ENCODE measurements around the gene DOHH.
"Not testable (repeated sequence)": the region's sequence is repeated elsewhere in the genome, so short reads cannot be mapped to it uniquely, and the experiment has no call there.

Gene DOHH

DNA sequence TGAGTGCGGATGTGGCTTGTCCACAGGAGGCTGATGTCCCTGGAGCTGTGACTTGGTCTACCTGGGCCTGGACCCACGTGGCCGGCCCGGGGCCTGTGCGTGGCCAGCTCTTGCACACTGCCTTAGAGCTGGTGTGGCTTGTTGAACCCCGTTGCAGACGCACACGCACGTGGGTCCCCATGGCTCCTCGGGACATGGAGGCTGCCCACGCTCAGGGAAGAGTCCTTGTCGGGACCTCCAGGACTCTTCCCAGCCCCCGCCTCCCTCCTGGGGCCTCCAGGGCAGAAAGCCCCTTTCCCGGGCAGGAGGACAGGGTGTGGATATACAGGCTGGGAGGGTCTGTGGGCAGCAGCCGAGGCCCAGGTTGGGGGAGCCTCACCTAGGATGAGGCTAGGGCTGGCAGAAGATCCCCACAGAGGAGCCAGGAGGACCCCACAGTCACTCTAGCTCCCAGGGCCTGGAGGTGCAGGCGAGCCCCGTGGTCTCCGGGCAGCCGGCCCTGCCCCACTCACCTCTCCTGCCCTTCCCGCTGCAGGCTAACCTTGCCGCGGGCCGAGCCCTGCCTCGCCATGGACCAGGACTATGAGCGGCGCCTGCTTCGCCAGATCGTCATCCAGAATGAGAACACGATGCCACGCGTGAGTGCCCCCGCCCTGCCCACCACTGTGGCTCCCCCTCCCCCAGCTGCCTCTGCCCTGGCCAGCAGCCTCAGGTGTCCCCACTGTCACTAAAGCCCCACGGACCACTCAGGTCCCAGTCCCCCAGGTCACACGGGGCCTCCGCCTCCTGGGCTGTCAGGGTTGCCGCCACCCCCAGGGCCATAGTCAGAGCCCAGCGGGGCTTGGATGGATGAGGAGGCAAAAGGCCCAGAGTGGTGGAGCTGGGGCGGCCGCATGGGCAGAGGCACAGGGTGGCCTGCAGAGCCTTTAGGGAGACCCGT, 22.2 kb upstream of the DOHH start:
- DNase-seq (ENCODE audit: low read depth) = no peak
- no peak overlapping the region for H3K4me3 ChIP-seq (ENCODE audit: low read depth, low read length)

DNA sequence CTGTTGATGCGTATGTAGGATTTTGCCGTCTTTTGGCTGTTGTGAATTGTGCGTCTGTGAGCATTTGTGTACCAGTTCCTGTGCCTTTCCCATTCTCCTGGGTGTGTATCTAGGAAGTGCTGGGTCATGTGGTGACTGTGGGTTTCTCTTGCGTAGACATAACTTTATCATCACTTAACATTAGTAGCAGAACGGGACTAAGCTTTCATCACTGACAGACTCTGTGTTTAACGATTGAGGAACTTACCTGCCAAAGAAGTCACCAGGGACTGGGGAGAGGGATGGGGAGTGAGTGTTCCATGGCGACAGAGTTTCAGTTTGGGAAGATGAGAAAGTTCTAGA, 20.6 kb upstream of the DOHH start:
- DNase-seq (ENCODE audit: low read depth) = no peak

DNA sequence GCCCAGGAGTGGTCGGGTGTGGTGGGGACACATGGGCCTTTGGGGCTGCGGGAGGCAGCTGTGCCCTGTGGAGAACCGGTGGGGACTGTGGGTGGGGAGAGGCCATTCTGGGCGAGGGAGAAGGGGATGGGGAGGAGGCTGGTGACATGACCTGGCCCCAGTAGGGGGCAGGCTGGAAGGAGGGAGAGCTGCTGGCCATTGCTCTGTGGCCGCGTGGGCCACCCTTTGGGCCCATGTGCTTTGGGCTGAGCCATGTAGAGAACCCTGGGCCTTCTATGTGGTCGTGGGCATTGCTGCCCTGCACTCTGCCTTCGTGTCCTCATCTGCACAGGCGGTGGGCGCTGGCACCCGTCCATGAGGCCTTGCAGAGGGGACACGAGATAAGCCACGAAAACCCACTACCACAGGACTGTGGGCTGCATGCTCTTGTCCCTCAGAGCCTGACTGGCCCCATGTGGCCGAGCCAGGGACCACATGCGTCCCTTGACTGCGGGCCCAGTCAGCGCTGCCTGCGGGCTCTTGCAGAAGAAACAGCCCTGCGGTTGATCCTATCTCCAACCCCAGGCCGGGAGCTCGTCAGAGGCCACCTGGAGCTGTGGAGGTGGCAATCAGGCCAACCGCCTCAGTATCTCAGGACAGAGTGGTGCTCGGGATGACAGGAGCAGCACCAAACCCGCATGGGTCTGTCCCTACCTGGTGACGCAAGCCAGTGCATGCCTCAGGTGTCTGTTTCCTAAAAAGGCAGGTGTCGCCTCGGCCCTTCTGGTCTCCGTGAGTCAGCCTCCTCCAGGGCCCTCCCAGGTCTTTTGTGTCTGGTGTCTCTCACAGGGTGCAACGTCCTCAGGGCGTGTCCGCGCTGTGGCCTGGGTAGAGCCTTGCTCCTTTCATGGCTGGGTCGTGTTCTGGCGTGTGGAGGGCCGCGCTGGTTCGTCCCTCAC, 20.0 kb upstream of the DOHH start:
- no peak overlapping the region for H3K4me3 ChIP-seq (ENCODE audit: low read depth, low read length)
- DNase-seq (ENCODE audit: low read depth) = no peak

More for the DNA sequence above, 20.6 kb upstream of the DOHH start:
- H3K4me3 ChIP-seq (ENCODE audit: low read depth, low read length) = no peak overlapping the region

DNA sequence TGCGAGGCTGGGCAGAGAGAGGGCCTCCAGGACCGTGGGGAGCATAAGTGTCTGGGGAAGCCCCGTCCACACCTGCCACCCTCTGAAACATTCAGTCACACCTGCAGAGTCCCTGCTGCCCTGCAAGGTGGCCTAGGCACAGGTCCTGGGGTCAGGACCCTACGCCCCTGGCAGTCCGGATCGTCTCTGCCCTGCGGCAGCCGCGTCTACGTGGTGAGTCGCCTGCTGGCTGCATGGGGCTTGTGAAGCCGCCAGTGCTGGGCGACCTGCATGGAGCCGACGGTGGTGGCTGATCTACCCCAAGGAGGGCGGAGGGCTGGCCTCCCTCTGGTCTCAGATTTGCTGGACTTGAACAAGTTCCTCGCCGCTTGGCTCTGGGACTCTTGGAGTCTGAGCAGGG, 18.7 kb upstream of the DOHH start:
- H3K4me3 ChIP-seq (ENCODE audit: low read depth, low read length) = no peak overlapping the region
- DNase-seq (ENCODE audit: low read depth) = no peak

DNA sequence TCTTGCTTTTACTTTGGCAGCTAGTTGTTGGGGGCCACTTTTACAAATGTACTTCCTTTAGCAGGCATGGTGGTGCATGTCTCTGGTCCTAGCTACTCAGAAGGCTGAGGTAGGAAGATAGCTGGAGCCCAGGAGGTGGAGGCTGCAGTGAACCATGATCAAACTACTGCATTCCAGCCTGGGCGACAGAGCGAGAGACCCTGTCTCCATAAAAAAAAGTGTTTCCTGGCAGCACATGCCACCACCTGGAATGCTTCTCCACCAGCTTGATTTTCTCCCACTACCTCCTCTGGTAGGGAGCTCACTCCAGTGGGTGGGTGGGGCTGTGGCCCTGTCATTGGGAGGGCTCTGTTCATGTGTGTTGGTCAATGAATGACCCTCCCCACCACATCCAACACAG, 18.2 kb upstream of the DOHH start:
- H3K4me3 ChIP-seq (ENCODE audit: low read depth, low read length) = no peak overlapping the region
- no peak for DNase-seq (ENCODE audit: low read depth)

DNA sequence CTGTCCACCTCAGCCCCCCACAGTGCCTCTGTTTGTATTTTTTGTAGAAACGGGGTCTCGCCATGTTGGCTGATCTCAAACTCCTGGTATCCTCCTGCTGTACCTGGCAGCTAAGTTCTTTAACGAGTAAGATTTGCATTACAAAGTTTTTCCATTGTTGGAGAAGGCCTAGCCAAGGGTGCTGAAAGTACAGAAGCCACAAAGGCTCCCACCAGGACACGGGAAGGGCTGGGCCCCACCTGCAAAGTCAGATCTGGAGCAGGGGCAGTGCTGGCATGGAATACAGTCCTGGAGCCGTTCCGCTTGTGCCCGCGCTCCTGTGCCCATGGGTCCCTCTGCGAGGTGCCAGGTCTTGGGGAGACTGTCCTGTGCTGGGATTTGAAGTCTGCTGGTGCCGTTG, 17.8 kb upstream of the DOHH start:
- no peak for DNase-seq (ENCODE audit: low read depth)
- no peak overlapping the region for H3K4me3 ChIP-seq (ENCODE audit: low read depth, low read length)

DNA sequence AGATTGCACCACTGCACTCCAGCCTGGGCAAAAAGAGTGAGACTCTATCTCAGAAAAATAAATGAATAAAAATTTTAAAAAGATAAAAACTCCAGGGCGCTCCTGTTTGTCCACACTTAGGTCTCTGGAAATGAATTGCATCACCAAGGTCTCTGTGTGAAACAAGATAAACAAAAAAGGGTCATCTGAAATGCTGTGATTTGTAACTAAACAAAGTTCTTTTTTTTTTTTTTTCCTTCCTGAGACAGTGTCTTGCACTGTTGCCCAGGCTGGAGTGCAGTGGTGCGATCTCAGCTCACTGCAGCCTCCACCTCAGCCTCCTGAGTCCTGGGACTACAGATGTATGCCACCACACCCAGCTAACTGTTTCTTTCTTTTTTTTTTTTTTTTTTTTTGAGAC, 17.2 kb upstream of the DOHH start:
- no peak for DNase-seq (ENCODE audit: low read depth)
- H3K4me3 ChIP-seq (ENCODE audit: low read depth, low read length) = no peak overlapping the region

DNA sequence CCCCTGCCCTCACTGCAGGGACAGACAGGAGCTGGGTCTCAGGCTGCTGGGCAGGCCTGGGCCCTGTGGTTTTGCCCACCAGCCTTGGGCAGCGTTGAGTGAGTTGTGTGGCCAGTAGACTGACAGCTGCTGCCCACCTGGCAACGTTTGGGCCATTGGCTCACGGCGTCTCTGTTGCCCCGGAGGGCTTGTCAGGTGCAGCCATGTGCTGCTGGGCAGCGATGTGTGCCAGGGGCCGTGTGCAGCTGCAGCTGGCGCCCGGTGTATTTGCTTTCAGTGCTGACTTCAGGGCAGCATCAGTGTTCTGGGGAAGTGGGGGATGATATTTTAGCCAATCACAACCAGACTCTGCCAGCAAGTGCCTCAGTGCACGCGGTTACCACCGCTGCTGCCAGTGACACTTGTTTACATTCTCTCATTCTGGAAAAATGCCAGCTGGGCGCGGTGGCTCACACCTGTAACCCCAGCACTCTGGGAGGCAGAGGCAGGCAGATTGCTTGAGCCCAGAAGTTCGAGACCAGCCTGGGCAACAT, 16.3 kb upstream of the DOHH start:
- H3K4me3 ChIP-seq (ENCODE audit: low read depth, low read length) = no peak overlapping the region
- DNase-seq (ENCODE audit: low read depth) = no peak

DNA sequence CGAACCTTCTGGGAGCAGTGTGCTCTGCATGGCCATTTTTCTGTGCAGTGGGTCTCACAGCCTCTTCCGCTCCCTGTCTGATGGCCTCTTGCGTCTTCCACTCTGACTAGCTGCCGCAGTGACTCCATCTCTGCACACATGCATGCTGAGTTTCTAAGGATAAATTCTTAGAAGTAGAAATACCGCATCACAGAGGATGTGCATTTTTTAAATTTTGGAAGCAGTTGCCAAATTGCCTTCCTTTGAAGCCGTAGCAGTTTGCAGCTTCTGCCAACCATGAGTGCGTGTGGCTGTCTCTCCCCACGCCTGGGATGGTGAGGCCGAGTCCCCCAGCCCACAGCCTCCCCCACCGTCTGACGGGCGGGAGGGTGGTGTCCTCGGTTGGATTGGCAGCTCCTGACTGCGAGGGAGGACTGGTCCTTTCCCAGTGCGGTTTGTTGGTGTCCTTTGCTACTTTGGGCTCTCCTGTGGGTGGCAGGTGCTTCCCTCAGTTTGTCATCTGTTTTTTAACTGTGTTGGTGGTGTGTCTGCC, 15.5 kb upstream of the DOHH start:
- H3K4me3 ChIP-seq (ENCODE audit: low read depth, low read length) = no peak overlapping the region
- no peak for DNase-seq (ENCODE audit: low read depth)

DNA sequence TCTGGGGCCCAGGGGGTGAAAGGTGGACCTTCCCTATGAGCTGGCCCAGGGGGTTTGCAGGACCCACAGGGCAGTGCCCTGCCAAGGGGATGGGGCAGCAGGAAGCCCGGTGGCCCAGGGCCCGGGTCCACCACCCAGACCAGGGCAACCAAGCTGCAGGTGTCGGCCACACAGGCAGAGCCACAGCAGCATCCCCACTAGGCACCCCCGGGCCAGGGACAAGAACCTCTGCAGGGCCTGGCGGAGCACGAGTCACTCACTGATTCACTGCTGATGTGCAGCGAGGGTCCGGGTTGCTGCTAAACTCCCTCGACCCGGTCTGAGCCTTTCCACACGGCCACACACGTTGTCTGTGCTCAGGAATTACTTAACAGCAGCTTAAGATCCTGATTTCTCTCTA, 14.5 kb upstream of the DOHH start:
- H3K4me3 ChIP-seq (ENCODE audit: low read depth, low read length) = no peak overlapping the region
- no peak for DNase-seq (ENCODE audit: low read depth)

DNA sequence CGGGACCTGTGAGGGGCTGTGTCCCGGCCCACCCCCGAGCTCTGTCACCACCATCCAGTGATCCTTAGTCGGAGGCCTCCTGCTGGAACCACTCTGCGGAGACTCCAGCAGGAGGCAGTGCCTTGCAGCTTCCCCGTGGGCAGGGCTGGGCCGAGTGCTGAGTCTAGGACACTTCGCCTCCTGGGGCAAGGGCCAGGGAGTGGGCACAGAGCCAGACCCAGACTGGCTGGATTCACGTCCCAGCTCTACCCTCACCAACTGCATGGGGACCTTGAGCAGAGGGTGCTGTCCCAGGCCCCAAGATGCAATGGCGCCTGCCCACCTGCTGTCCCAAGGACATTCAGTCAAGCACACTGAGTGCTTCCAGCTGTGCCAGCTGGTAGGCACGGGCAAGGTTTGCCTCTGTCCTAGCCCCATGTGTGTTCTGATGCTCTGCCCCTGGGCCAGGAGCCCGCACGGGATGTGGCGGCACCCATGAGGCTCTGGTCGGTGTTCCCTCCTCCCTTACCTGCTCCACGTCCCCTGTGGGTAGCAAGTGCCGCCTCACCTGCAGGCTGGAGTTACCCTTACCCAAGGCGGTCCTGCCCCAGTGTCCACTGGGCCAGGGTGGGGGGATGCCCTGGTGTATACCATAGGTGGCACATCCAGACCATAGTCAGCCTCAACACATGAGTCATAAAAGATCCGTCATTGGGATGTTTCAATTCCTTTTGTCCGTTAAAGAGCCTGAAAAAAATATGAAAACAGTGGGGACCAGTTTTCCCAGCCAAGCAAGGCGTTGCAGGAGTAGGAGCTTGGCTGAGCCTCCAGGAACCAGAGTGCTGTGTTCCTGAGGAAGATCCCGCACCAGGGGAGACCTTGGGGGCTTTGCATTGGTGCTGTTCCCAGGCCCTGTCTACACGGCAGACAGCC, 13.0 kb upstream of the DOHH start:
- no peak overlapping the region for H3K4me3 ChIP-seq (ENCODE audit: low read depth, low read length)
- no peak for DNase-seq (ENCODE audit: low read depth)

DNA sequence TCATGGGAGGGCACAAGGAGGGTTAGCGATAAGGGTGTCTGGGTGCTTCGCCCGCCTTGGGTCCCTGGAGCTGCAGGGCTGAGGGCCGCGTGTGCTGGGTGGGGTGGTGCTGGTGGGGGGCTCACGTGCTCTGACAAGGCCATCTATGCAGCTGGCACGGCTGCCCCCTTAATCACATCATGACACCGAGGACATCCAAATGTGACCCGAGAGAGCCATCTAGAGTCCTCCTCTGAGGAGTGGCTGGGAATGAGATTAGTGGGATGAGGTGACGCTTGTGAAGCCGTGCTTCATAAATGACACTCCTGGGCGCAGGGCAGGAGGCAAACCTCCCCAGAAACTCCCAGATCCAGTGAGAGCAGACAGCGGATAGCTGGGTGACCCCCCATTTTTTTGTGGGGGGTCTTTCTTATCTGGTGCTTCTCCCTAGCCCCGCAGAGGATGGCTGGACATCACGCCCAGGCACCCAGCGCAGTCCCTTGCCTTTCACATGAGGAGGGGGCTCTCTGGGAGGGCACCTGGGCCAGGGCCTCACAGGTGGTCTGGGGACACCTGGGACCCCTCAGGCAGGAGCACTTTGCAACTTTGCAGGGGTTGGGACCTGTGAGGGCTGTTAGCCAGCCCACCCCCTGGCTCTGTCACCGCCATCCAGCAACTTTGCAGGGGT, 12.2 kb upstream of the DOHH start:
- DNase-seq (ENCODE audit: low read depth) = no peak
- no peak overlapping the region for H3K4me3 ChIP-seq (ENCODE audit: low read depth, low read length)

DNA sequence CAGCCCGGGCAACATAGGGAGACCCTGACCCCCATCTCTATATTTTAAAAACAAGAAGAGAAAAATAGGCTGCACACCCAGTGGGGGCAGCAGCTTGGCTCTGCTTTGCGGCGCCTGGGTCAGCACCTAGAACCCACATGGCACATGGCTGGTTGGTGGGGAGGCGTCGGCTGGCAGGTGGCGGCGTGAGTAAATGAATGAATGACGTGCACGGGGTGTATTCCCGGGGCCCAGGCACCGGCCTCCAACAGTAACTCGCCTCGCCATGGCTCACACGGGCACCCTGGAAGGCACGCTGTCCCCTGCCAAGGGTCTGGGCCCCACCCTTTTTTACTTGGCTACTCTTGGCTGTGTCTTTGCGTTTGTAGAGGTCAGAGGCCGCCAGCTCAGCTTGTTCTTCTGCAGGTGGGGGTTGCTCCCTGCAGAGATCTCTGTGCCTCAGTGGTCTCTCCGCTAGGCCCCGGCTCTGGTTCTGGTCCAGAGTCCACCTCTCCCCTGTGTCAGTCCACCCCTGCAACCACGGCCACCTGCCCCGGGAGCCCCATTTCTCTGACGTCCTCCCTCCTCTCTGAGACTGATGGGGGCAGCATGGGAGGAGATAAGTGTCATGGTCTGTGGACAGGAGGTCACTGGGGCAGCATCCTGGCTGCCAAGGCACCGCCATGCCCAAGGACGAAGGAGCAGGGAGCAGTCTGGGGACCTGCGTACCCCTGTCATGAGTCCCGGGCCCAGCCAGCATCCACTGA, 11.2 kb upstream of the DOHH start:
- DNase-seq (ENCODE audit: low read depth) = no peak
- H3K4me3 ChIP-seq (ENCODE audit: low read depth, low read length) = no peak overlapping the region

DNA sequence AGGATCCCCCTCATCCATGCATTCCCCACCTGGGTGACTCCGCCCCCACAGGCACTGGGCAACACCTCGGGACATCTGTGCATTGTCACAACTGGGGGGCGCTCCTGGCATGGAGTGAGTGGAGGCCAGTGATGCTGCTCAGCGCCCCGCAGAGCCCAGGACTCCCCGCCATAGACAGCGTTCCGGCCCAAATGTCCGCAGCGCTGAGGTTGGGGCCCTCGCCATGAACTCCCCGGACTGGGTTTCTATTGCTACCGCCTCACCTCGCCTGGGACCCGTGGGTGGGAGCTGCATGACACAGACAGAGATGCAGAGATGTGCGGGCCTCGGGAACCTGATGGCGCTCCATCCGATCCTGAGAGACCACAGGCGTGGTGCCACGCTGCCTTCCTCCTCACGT, 10.3 kb upstream of the DOHH start:
- H3K4me3 ChIP-seq (ENCODE audit: low read depth, low read length) = no peak overlapping the region
- no peak for DNase-seq (ENCODE audit: low read depth)

DNA sequence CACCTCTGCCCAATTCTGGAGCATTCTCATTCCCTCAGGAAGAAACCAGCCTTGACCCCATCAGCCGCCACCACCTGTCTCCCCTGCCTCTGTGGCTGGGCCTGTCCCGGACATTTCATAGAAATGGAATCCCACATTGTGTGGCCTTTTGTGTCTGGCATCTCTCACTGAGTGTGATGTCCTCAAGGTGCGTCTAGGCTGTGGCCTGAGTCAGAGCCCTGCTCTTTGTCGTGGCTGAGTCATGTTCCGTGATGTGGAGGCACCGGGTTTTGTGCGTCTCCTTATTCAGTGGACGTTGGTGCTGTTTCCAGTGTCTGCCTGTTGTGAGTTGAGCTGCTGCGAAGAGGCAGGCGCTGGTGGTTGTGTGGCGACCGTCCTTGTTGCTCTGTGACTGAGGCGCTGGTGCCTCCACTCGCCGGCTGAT, 9.1 kb upstream of the DOHH start:
- no peak overlapping the region for H3K4me3 ChIP-seq (ENCODE audit: low read depth, low read length)
- DNase-seq (ENCODE audit: low read depth) = no peak

DNA sequence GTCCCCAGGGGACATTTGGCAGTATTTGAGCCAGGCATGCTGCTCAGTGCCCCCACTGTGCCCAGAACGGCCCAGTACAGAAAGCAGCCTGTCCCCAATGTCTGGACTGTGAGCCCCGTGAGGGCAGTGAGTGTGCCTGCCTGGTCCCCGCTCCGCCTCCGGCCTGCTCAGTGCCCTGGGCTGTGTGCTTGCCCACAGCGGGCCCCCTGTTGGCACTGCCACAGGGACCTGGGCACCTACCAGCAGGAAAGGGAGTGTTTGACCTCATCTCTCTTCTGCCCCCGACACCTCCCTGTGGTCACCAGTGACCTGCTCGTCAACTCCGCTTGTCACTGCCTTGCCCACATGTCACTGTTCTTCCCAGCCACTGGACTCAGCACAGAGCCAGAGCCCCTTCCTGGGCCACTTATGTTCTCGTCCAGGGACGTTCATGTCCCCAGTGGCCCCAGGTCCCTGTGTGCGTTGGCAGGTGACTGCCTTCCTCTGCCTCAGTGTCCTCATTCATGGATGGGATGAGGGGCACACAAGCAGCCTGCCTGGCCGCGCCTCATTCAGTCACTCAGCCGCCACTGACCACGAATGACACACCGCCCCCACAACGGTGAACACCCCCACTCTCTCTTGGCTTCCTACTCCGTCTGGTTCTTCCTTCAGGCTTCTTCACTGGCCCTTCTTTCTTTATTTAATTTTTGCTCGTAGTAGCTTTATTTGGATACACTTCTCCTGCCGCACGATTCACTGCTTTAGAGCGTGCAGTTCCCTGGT, 8.5 kb upstream of the DOHH start:
- no peak for DNase-seq (ENCODE audit: low read depth)
- H3K4me3 ChIP-seq (ENCODE audit: low read depth, low read length) = no peak overlapping the region

DNA sequence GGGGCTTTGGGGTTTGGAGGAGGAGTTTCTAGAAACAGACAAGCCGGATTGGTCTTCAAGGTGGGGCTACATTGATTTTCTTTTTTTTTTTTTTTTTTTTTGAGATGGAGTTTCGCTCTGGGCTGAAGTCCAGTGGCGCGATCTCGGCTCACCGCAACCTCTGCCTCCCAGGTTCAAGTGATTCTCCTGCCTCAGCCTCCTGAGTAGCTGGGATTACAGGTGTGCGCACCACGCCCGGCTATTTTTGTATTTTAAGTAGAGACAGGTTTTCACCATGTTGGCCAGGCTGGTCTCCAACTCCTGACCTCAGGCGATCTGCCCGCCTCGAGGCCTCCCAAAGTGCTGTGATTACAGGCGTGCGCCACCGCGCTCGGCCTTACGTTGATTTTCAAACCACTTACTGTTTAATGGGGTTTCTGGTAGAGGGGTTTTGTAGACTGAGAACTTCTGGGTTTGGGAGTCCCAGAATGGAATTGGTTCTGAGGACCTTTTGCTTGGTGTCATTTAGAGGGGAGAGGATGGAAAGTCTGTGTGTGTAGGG, 7.7 kb upstream of the DOHH start:
- H3K4me3 ChIP-seq (ENCODE audit: low read depth, low read length); DNase-seq (ENCODE audit: low read depth): not testable (repeated sequence)

All from skeletal muscle cell (primary cell).